ENCODE data around the gene AKR1D1.

GRCh38 chr7:138049505-138050116 lies 26.6 kb upstream of the AKR1D1 start:
- peak in 1 of 3 donors; percentile 29 for TF ChIP-seq CTCF (IDR thresholded peaks at IDR 0.05)
- no peak for TF ChIP-seq POLR2A (IDR thresholded peaks at IDR 0.05)
